Progenitor cell of endocrine pancreas (in vitro differentiated cells): Measurements from ENCODE around the gene PLEKHM3. TPM values are rescaled to one million over a fixed set of nuclear protein-coding genes. Genes with fewer than 3 reads are reported as not detected.

Experiments
- DNase-seq: peaks from one replicate; pipeline ENCODE4 v3.0.0; 2021; ENCODE audit warnings: low spot score; ENCODE audit not compliant: unreplicated experiment
- H3K27ac Mint-ChIP-seq: 2 replicates; pipeline ENCODE4 v1.8.0; 2021; ENCODE audit warnings: mild to moderate bottlenecking, moderate library complexity, mixed read lengths
- H3K27me3 Mint-ChIP-seq: 2 replicates; pipeline ENCODE4 v1.8.0; 2021; ENCODE audit warnings: mixed read lengths
- H3K36me3 Mint-ChIP-seq: 2 replicates; pipeline ENCODE4 v1.8.0; 2022; ENCODE audit warnings: mixed read lengths; ENCODE audit not compliant: insufficient read depth
- H3K4me1 Mint-ChIP-seq: 2 replicates; pipeline ENCODE4 v1.8.0; 2021; ENCODE audit warnings: low read depth, mixed read lengths
- H3K4me3 Mint-ChIP-seq: 2 replicates; pipeline ENCODE4 v1.8.0; 2021; ENCODE audit warnings: low read depth, mild to moderate bottlenecking, moderate library complexity, mixed read lengths
- H3K9me3 Mint-ChIP-seq: 2 replicates; pipeline ENCODE4 v1.8.0; 2021; ENCODE audit warnings: low read depth, mixed read lengths
- total RNA-seq: library from RNA; stranded (reverse); gene quantifications from 2 replicates; pipeline ENCODE4 v1.2.1, GENCODE V29; 2021
- TF ChIP-seq, protein P1 (sequence below): fragments of 200-600 bp; sonication (generic); IDR thresholded peaks from one replicate; pipeline ENCODE4 v1.5.0; 2021; ENCODE audit warnings: antibody characterized with exemption, mild to moderate bottlenecking; ENCODE audit not compliant: unreplicated experiment

The PLEKHM3 gene
- total RNA-seq, 1 donor from 2014 or later = 19.2 TPM

- Mint-ChIP-seq H3K9me3 (no peaks in the 10 kb centered on the region), H3K36me3 (peaks cover 1% of the 10 kb centered on the region), H3K4me3 (no peak overlapping the region), H3K27ac (no peak overlapping the region), H3K27me3 (no peaks in the 10 kb centered on the region), H3K4me1 (peaks cover 15% of the 10 kb centered on the region)
- TF ChIP-seq, protein P1, sequence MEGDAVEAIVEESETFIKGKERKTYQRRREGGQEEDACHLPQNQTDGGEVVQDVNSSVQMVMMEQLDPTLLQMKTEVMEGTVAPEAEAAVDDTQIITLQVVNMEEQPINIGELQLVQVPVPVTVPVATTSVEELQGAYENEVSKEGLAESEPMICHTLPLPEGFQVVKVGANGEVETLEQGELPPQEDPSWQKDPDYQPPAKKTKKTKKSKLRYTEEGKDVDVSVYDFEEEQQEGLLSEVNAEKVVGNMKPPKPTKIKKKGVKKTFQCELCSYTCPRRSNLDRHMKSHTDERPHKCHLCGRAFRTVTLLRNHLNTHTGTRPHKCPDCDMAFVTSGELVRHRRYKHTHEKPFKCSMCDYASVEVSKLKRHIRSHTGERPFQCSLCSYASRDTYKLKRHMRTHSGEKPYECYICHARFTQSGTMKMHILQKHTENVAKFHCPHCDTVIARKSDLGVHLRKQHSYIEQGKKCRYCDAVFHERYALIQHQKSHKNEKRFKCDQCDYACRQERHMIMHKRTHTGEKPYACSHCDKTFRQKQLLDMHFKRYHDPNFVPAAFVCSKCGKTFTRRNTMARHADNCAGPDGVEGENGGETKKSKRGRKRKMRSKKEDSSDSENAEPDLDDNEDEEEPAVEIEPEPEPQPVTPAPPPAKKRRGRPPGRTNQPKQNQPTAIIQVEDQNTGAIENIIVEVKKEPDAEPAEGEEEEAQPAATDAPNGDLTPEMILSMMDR = no peak
- no peak for DNase-seq
Observed at GRCh38 chr2:207867905-207868304, 157.4 kb downstream of the PLEKHM3 start.

GRCh38 chr2:207867056-207867455 is 158.3 kb downstream of the PLEKHM3 start:
- Mint-ChIP-seq H3K9me3 (no peaks in the 10 kb centered on the region), H3K27me3 (no peaks in the 10 kb centered on the region), H3K36me3 (peaks cover 1% of the 10 kb centered on the region), H3K4me3 (no peak overlapping the region), H3K4me1 (peaks cover 13% of the 10 kb centered on the region), H3K27ac (no peak overlapping the region)
- TF ChIP-seq, protein P1 = no peak
- DNase-seq = no peak

DNA sequence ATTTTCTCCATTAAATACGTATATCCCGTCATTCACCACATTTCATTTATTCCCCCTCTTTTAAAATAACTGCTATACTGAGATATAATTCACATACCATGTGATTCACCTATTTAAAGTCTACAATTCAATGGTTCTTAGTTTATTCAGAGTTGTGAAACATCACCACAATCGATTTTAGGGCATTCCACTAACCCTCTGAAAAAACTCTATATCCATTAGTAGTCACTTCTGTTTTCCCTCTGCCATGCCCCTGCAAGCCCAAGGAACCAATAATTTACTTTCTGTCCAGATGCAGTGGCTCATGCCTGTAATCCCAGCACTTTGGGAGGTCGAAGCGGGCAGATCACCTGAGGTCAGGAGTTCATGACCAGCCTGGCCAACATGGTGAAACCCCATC is 160.1 kb downstream of the PLEKHM3 start:
- Mint-ChIP-seq H3K27me3 (no peaks in the 10 kb centered on the region), H3K9me3 (no peaks in the 10 kb centered on the region), H3K36me3 (peaks cover 5% of the 10 kb centered on the region), H3K27ac (no peak overlapping the region), H3K4me1 (peaks cover 16% of the 10 kb centered on the region), H3K4me3 (no peak overlapping the region)
- TF ChIP-seq, protein P1 = no peak
- no peak for DNase-seq

GRCh38 chr2:207863345-207863744 is 162.0 kb downstream of the PLEKHM3 start:
- TF ChIP-seq, protein P1 = no peak
- no peak for DNase-seq

GRCh38 chr2:207861789-207862188 is 163.5 kb downstream of the PLEKHM3 start:
- H3K4me3 Mint-ChIP-seq = no peak overlapping the region
- H3K27me3 Mint-ChIP-seq = no peaks in the 10 kb centered on the region
- H3K9me3 Mint-ChIP-seq = peaks cover 4% of the 10 kb centered on the region
- TF ChIP-seq, protein P1 = no peak
- H3K36me3 Mint-ChIP-seq = peaks cover 12% of the 10 kb centered on the region
- peaks cover 5% of the 10 kb centered on the region for H3K4me1 Mint-ChIP-seq
- no peak for DNase-seq
- H3K27ac Mint-ChIP-seq = no peak overlapping the region

More at GRCh38 chr2:207863345-207863744, 162.0 kb downstream of the PLEKHM3 start:
- Mint-ChIP-seq H3K4me1 (peaks cover 5% of the 10 kb centered on the region), H3K27ac (peak overlapping the region; percentile 45), H3K36me3 (peaks cover 7% of the 10 kb centered on the region), H3K27me3 (no peaks in the 10 kb centered on the region), H3K4me3 (no peak overlapping the region), H3K9me3 (no peaks in the 10 kb centered on the region)
